Ascending aorta (tissue), 2 donors: ENCODE results near the gene DCAF16. TPM values are rescaled to one million over a fixed set of nuclear protein-coding genes. Genes with fewer than 3 reads are reported as not detected.
A peak's percentile ranks its signal among the peaks of the same experiment; 100 is the strongest.

Experiments used
- DNase-seq, 2 donors: peaks; one replicate each; pipeline ENCODE4 v3.0.0-alpha.2; 2019; ENCODE audit warnings: low spot score in 2 of 2
- H3K27ac ChIP-seq, 2 donors: fragments of 200-600 bp; sonication (generic); one replicate each; pipeline ENCODE4 v1.5.1; 2016 to 2017; ENCODE audit warnings: mild to moderate bottlenecking in 1 of 2
- H3K27me3 ChIP-seq: fragments of 200-600 bp; sonication (generic); one replicate; pipeline ENCODE4 v1.5.1; 2017
- H3K36me3 ChIP-seq, 2 donors: fragments of 200-600 bp; sonication (generic); one replicate each; pipeline ENCODE4 v1.5.1; 2016
- H3K4me1 ChIP-seq, 2 donors: fragments of 200-600 bp; sonication (generic); one replicate each; pipeline ENCODE4 v1.5.1; 2016 to 2017; ENCODE audit warnings: mild to moderate bottlenecking in 1 of 2
- H3K4me3 ChIP-seq, 2 donors: fragments of 200-600 bp; sonication (generic); one replicate each; pipeline ENCODE4 v1.5.1; 2016 to 2017; ENCODE audit warnings: mild to moderate bottlenecking in 1 of 2
- H3K9me3 ChIP-seq, 2 donors: fragments of 200-600 bp; sonication (generic); one replicate each; pipeline ENCODE4 v1.5.1; 2016
- intact Hi-C: fragments of 100-400 bp; cut with DNase I; formaldehyde crosslinking; loops from one replicate; pipeline ENCODE4 v1.15.1; 2023
- total RNA-seq: library from RNA; depleted of rRNA; stranded (reverse); fragments of >200 nt; gene quantifications from one replicate; pipeline ENCODE4 v1.1.0, GENCODE V29; 2016
- TF ChIP-seq, protein P1 (sequence below), 3 experiments: fragments of 200-600 bp in 2 of 3; fragments of 450-650 bp in 1 of 3; sonication (generic) in 2 of 3; IDR thresholded peaks; one replicate each; pipeline ENCODE4 v1.5.1; 2016 to 2019; ENCODE audit warnings: antibody characterized with exemption in 3 of 3, mild to moderate bottlenecking in 1 of 3, moderate library complexity in 1 of 3

The DCAF16 gene
- total RNA-seq, 1 donor from 2014 or later = 7.9 TPM

GRCh38 chr4:17812125-17812524 is 1.6 kb upstream of the DCAF16 start:
- Histone ChIP-seq H3K9me3 (no peaks in the 10 kb centered on the region), H3K36me3 (no peaks in the 10 kb centered on the region), H3K4me3 (no peak overlapping the region), H3K27me3 (no peaks in the 10 kb centered on the region), H3K27ac (no peak overlapping the region), H3K4me1 (peaks cover 9 to 24% of the 10 kb centered on the region in 2 donors)
- TF ChIP-seq, protein P1, sequence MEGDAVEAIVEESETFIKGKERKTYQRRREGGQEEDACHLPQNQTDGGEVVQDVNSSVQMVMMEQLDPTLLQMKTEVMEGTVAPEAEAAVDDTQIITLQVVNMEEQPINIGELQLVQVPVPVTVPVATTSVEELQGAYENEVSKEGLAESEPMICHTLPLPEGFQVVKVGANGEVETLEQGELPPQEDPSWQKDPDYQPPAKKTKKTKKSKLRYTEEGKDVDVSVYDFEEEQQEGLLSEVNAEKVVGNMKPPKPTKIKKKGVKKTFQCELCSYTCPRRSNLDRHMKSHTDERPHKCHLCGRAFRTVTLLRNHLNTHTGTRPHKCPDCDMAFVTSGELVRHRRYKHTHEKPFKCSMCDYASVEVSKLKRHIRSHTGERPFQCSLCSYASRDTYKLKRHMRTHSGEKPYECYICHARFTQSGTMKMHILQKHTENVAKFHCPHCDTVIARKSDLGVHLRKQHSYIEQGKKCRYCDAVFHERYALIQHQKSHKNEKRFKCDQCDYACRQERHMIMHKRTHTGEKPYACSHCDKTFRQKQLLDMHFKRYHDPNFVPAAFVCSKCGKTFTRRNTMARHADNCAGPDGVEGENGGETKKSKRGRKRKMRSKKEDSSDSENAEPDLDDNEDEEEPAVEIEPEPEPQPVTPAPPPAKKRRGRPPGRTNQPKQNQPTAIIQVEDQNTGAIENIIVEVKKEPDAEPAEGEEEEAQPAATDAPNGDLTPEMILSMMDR (IDR thresholded peaks at IDR 0.05) = no peak
- intact Hi-C loops = loop anchor here (5.0 kb wide), 1 partner anchor 1580 kb away; no protein-coding TSS in a partner anchor
- DNase-seq = no peak

- no peaks in the 10 kb centered on the region for H3K36me3 ChIP-seq
- no peak overlapping the region for H3K27ac ChIP-seq
- H3K4me1 ChIP-seq = peaks cover 9 to 26% of the 10 kb centered on the region in 2 donors
- TF ChIP-seq, protein P1 (IDR thresholded peaks at IDR 0.05) = no peak
- peak in 1 of 2 donors; percentile 64 for DNase-seq
- H3K9me3 ChIP-seq = no peaks in the 10 kb centered on the region
- peak overlapping the region; percentile 72 to 83 for H3K4me3 ChIP-seq
- H3K27me3 ChIP-seq = no peaks in the 10 kb centered on the region
- intact Hi-C loops = loop anchor here (2.0 to 5.0 kb wide), 2 partner anchors 196 to 1579 kb away; partner anchors contain the start of gene MED28
Measured at GRCh38 chr4:17811078-17811603, 584 bp upstream of the DCAF16 start.

- no peak for DNase-seq
- H3K27ac ChIP-seq = peak overlapping the region; percentile 91 to 94
- intact Hi-C loops = loop anchor here (1.0 to 5.0 kb wide), 5 partner anchors 195 to 1577 kb away; partner anchors contain the start of genes LAP3 and MED28
- H3K36me3 ChIP-seq = peaks cover 0 to under 1% of the 10 kb centered on the region in 2 donors
- TF ChIP-seq, protein P1 (IDR thresholded peaks at IDR 0.05) = no peak
- H3K4me1 ChIP-seq = peaks cover 9 to 26% of the 10 kb centered on the region in 2 donors
- no peaks in the 10 kb centered on the region for H3K9me3 ChIP-seq
- H3K27me3 ChIP-seq = no peaks in the 10 kb centered on the region
- peak overlapping the region; percentile 72 to 83 for H3K4me3 ChIP-seq
Measured at GRCh38 chr4:17809667-17810066, 890 bp downstream of the DCAF16 start.

- no peak for DNase-seq
- intact Hi-C loops = no loop called here
- Histone ChIP-seq H3K4me3 (peak overlapping the region; percentile 15 to 83), H3K9me3 (no peaks in the 10 kb centered on the region), H3K27ac (no peak overlapping the region), H3K36me3 (peaks cover 18 to 22% of the 10 kb centered on the region in 2 donors), H3K27me3 (no peaks in the 10 kb centered on the region), H3K4me1 (peaks cover 9 to 26% of the 10 kb centered on the region in 2 donors)
- TF ChIP-seq, protein P1 (IDR thresholded peaks at IDR 0.05) = no peak
Measured at GRCh38 chr4:17807446-17807845, 3.1 kb downstream of the DCAF16 start.

- peaks cover 18 to 27% of the 10 kb centered on the region in 2 donors for H3K36me3 ChIP-seq
- no peak for DNase-seq
- peaks cover 9 to 20% of the 10 kb centered on the region in 2 donors for H3K4me1 ChIP-seq
- no peaks in the 10 kb centered on the region for H3K27me3 ChIP-seq
- TF ChIP-seq, protein P1 (IDR thresholded peaks at IDR 0.05) = no peak
- no peak overlapping the region for H3K4me3 ChIP-seq
- H3K27ac ChIP-seq = no peak overlapping the region
- no peaks in the 10 kb centered on the region for H3K9me3 ChIP-seq
- intact Hi-C loops = no loop called here
Measured at GRCh38 chr4:17805580-17806155, 4.9 kb downstream of the DCAF16 start.
